Measurements from ENCODE around the gene PDE3A. TPM values are rescaled to one million over a fixed set of nuclear protein-coding genes. Genes with fewer than 3 reads are reported as not detected.
A peak's percentile ranks its signal among the peaks of the same experiment; 100 is the strongest.

PDE3A gene
- polyA plus RNA-seq, 6 donors from 2014 or later: 0.12 TPM; not detected in 5

GRCh38 chr12:20507056-20507455, 138.7 kb downstream of the PDE3A start:
- Mint-ChIP-seq H3K4me1 (no peaks in the 10 kb centered on the region), H3K27ac (no peak overlapping the region)
- no peak for DNase-seq

GRCh38 chr12:20507711-20508110, 139.4 kb downstream of the PDE3A start:
- ATAC-seq (ENCODE audit: low read depth in 2 of 2): no peak
- H3K27me3 Mint-ChIP-seq: no peaks in the 10 kb centered on the region
- H3K27ac Mint-ChIP-seq: no peak overlapping the region
- DNase-seq: no peak
- H3K9me3 Mint-ChIP-seq: no peaks in the 10 kb centered on the region
- no peaks in the 10 kb centered on the region for H3K4me1 Mint-ChIP-seq
- H3K4me3 Mint-ChIP-seq: no peak overlapping the region
- H3K36me3 Mint-ChIP-seq: no peaks in the 10 kb centered on the region

More at GRCh38 chr12:20507056-20507455, 138.7 kb downstream of the PDE3A start:
- H3K27me3 Mint-ChIP-seq: no peaks in the 10 kb centered on the region
- no peak overlapping the region for H3K4me3 Mint-ChIP-seq
- no peaks in the 10 kb centered on the region for H3K36me3 Mint-ChIP-seq
- no peak for ATAC-seq (ENCODE audit: low read depth in 2 of 2)
- no peaks in the 10 kb centered on the region for H3K9me3 Mint-ChIP-seq

GRCh38 chr12:20508359-20508758, 140.0 kb downstream of the PDE3A start:
- no peak overlapping the region for H3K4me3 Mint-ChIP-seq
- H3K9me3 Mint-ChIP-seq: no peaks in the 10 kb centered on the region
- H3K36me3 Mint-ChIP-seq: no peaks in the 10 kb centered on the region
- H3K27ac Mint-ChIP-seq: no peak overlapping the region
- H3K4me1 Mint-ChIP-seq: no peaks in the 10 kb centered on the region
- no peaks in the 10 kb centered on the region for H3K27me3 Mint-ChIP-seq
- DNase-seq (no peak), ATAC-seq (ENCODE audit: low read depth in 2 of 2) (no peak)

- DNase-seq (no peak), ATAC-seq (ENCODE audit: low read depth in 2 of 2) (no peak)
- Mint-ChIP-seq H3K27me3 (no peaks in the 10 kb centered on the region), H3K27ac (no peak overlapping the region), H3K36me3 (no peaks in the 10 kb centered on the region), H3K4me1 (no peaks in the 10 kb centered on the region), H3K4me3 (no peak overlapping the region), H3K9me3 (no peaks in the 10 kb centered on the region)
Observed at GRCh38 chr12:20508962-20509361, 140.6 kb downstream of the PDE3A start.

- DNase-seq (no peak), ATAC-seq (ENCODE audit: low read depth in 2 of 2) (no peak)
- Mint-ChIP-seq H3K36me3 (no peaks in the 10 kb centered on the region), H3K4me1 (no peaks in the 10 kb centered on the region), H3K27me3 (no peaks in the 10 kb centered on the region), H3K9me3 (no peaks in the 10 kb centered on the region), H3K4me3 (no peak overlapping the region), H3K27ac (no peak overlapping the region)
Observed at GRCh38 chr12:20510811-20511210, 142.5 kb downstream of the PDE3A start.

- H3K9me3 Mint-ChIP-seq: no peaks in the 10 kb centered on the region
- ATAC-seq (ENCODE audit: low read depth in 2 of 2) (no peak), DNase-seq (no peak)
- no peaks in the 10 kb centered on the region for H3K36me3 Mint-ChIP-seq
- H3K4me3 Mint-ChIP-seq: no peak overlapping the region
- no peak overlapping the region for H3K27ac Mint-ChIP-seq
- no peaks in the 10 kb centered on the region for H3K4me1 Mint-ChIP-seq
- no peaks in the 10 kb centered on the region for H3K27me3 Mint-ChIP-seq
Observed at GRCh38 chr12:20513189-20513588, 144.9 kb downstream of the PDE3A start.

- Mint-ChIP-seq H3K36me3 (no peaks in the 10 kb centered on the region), H3K4me3 (no peak overlapping the region)
Observed at GRCh38 chr12:20514598-20514997, 146.3 kb downstream of the PDE3A start.

GRCh38 chr12:20520532-20520931, 152.2 kb downstream of the PDE3A start:
- no peak overlapping the region for H3K27ac Mint-ChIP-seq
- H3K4me1 Mint-ChIP-seq: no peaks in the 10 kb centered on the region
- H3K4me3 Mint-ChIP-seq: no peak overlapping the region
- no peaks in the 10 kb centered on the region for H3K27me3 Mint-ChIP-seq
- ATAC-seq (ENCODE audit: low read depth in 2 of 2): no peak
- no peaks in the 10 kb centered on the region for H3K36me3 Mint-ChIP-seq
- peaks cover 0 to 5% (median 0%) of the 10 kb centered on the region in 7 donors for H3K9me3 Mint-ChIP-seq
- DNase-seq: no peak

More at GRCh38 chr12:20514598-20514997, 146.3 kb downstream of the PDE3A start:
- peaks cover 0 to 1% (median 0%) of the 10 kb centered on the region in 7 donors for H3K9me3 Mint-ChIP-seq
- H3K4me1 Mint-ChIP-seq: no peaks in the 10 kb centered on the region
- ATAC-seq (ENCODE audit: low read depth in 2 of 2) (no peak), DNase-seq (no peak)
- no peak overlapping the region for H3K27ac Mint-ChIP-seq
- no peaks in the 10 kb centered on the region for H3K27me3 Mint-ChIP-seq

GRCh38 chr12:20523658-20524057, 155.3 kb downstream of the PDE3A start:
- Mint-ChIP-seq H3K9me3 (peaks cover 0 to 5% (median 0%) of the 10 kb centered on the region in 7 donors), H3K4me3 (no peak overlapping the region), H3K27ac (no peak overlapping the region), H3K27me3 (no peaks in the 10 kb centered on the region), H3K36me3 (no peaks in the 10 kb centered on the region), H3K4me1 (no peaks in the 10 kb centered on the region)
- no peak for ATAC-seq (ENCODE audit: low read depth in 2 of 2)
- DNase-seq: no peak

GRCh38 chr12:20524113-20524512, 155.8 kb downstream of the PDE3A start:
- DNase-seq: no peak
- Mint-ChIP-seq H3K4me1 (no peaks in the 10 kb centered on the region), H3K27ac (no peak overlapping the region), H3K4me3 (no peak overlapping the region), H3K27me3 (no peaks in the 10 kb centered on the region), H3K9me3 (peaks cover 0 to 5% (median 0%) of the 10 kb centered on the region in 7 donors), H3K36me3 (no peaks in the 10 kb centered on the region)
- ATAC-seq (ENCODE audit: low read depth in 2 of 2): no peak

GRCh38 chr12:20525064-20525610, 156.8 kb downstream of the PDE3A start:
- Mint-ChIP-seq H3K9me3 (peaks cover 0 to 5% (median 0%) of the 10 kb centered on the region in 7 donors), H3K4me1 (no peaks in the 10 kb centered on the region), H3K27me3 (no peaks in the 10 kb centered on the region), H3K27ac (no peak overlapping the region), H3K36me3 (no peaks in the 10 kb centered on the region), H3K4me3 (no peak overlapping the region)
- DNase-seq: no peak
- no peak for ATAC-seq (ENCODE audit: low read depth in 2 of 2)

GRCh38 chr12:20527417-20528163, 159.3 kb downstream of the PDE3A start:
- Mint-ChIP-seq H3K4me1 (no peaks in the 10 kb centered on the region), H3K9me3 (peaks cover 0 to 3% (median 0%) of the 10 kb centered on the region in 7 donors), H3K27me3 (no peaks in the 10 kb centered on the region), H3K27ac (peak overlapping the region in 1 of 6 donors; percentile 37), H3K4me3 (no peak overlapping the region), H3K36me3 (no peaks in the 10 kb centered on the region)
- ATAC-seq (ENCODE audit: low read depth in 2 of 2) (no peak), DNase-seq (no peak)

GRCh38 chr12:20528208-20528607, 159.9 kb downstream of the PDE3A start:
- H3K36me3 Mint-ChIP-seq: no peaks in the 10 kb centered on the region
- no peak for DNase-seq
- no peak for ATAC-seq (ENCODE audit: low read depth in 2 of 2)
- no peaks in the 10 kb centered on the region for H3K27me3 Mint-ChIP-seq
- no peaks in the 10 kb centered on the region for H3K4me1 Mint-ChIP-seq
- H3K9me3 Mint-ChIP-seq: peaks cover 0 to 2% (median 0%) of the 10 kb centered on the region in 7 donors
- H3K27ac Mint-ChIP-seq: no peak overlapping the region
- no peak overlapping the region for H3K4me3 Mint-ChIP-seq

- no peaks in the 10 kb centered on the region for H3K27me3 Mint-ChIP-seq
- H3K27ac Mint-ChIP-seq: no peak overlapping the region
- no peaks in the 10 kb centered on the region for H3K36me3 Mint-ChIP-seq
- H3K9me3 Mint-ChIP-seq: peaks cover 0 to 4% (median 0%) of the 10 kb centered on the region in 7 donors
- no peaks in the 10 kb centered on the region for H3K4me1 Mint-ChIP-seq
- ATAC-seq (ENCODE audit: low read depth in 2 of 2): no peak
- no peak for DNase-seq
- H3K4me3 Mint-ChIP-seq: no peak overlapping the region
Observed at GRCh38 chr12:20546267-20546666, 177.9 kb downstream of the PDE3A start.
